SK-N-MC (cell line): ENCODE data around the gene SLC5A7.

Source experiments
- DNase-seq: peaks from one replicate; pipeline ENCODE4 v3.0.0-alpha.2; 2011; ENCODE audit warnings: low read depth, low spot score
- H3K27ac ChIP-seq: fragments of 200-600 bp; sonication (generic); 2 replicates; pipeline ENCODE4 v1.5.1; 2016; ENCODE audit warnings: mixed run types
- H3K36me3 ChIP-seq: fragments of 200-600 bp; sonication (generic); 2 replicates; pipeline ENCODE4 v1.6.1; 2017; ENCODE audit warnings: antibody characterized with exemption, low read length, mixed read lengths; ENCODE audit not compliant: insufficient read depth
- H3K4me3 ChIP-seq: fragments of 200-600 bp; sonication (generic); 2 replicates; pipeline ENCODE4 v1.5.1; 2016
- H3K9ac ChIP-seq: fragments of 200-600 bp; sonication (generic); 2 replicates; pipeline ENCODE4 v1.8.0; 2017; ENCODE audit warnings: mixed run types, mixed read lengths; ENCODE audit not compliant: insufficient read length
- H3K9me3 ChIP-seq: fragments of 200-600 bp; sonication (generic); 2 replicates; pipeline ENCODE4 v1.6.1; 2017; ENCODE audit warnings: low read depth, mild to moderate bottlenecking, antibody characterized with exemption, low read length, moderate library complexity, mixed read lengths
- EZH2 ChIP-seq: fragments of 200-600 bp; sonication (generic); IDR thresholded peaks from one replicate; pipeline ENCODE4 v1.6.1; 2017; ENCODE audit warnings: antibody characterized with exemption
- FOXP2 ChIP-seq: optimal IDR thresholded peaks from 2 replicates; pipeline ENCODE3; 2011; ENCODE audit warnings: mild to moderate bottlenecking, moderate library complexity; ENCODE audit not compliant: insufficient read depth; ENCODE audit errors: extremely low read length, control extremely low read depth
- POLR2AphosphoS5 ChIP-seq: IDR thresholded peaks from 2 replicates; pipeline ENCODE4 v1.6.1; 2012; ENCODE audit warnings: mild to moderate bottlenecking, low read depth, low read length, borderline replicate concordance

Gene SLC5A7

DNA sequence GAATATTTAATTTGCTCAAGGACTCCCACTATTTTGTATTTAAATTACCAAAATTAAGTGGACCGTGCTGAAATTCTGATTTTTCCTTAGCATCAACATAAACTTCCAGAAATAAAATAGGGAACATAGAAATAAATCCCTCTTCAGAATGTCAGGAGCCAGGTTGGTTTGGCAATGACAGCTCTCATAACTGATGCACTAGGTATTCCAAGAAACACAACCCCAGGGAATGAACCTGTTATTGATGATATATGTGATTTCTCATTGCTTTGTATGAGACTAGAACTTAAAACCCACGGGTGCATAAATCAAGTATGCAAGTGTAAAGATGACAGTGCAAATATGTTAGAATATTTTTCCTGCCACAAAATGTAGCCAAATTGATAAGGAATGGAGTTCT, 12.8 kb downstream of the SLC5A7 start:
- Histone ChIP-seq H3K36me3 (no peaks in the 10 kb centered on the region), H3K27ac (no peak overlapping the region), H3K4me3 (no peak overlapping the region), H3K9ac (no peak overlapping the region), H3K9me3 (no peaks in the 10 kb centered on the region)
- TF ChIP-seq EZH2 (no peak), FOXP2 (no peak), POLR2AphosphoS5 (no peak)
- no peak for DNase-seq

GRCh38 chr2:108010912-108011591, 24.7 kb downstream of the SLC5A7 start:
- Histone ChIP-seq H3K4me3 (no peak overlapping the region), H3K36me3 (no peaks in the 10 kb centered on the region), H3K27ac (no peak overlapping the region), H3K9me3 (no peaks in the 10 kb centered on the region), H3K9ac (no peak overlapping the region)
- TF ChIP-seq FOXP2 (no peak), EZH2 (no peak), POLR2AphosphoS5 (no peak)
- no peak for DNase-seq

- H3K36me3 ChIP-seq = no peaks in the 10 kb centered on the region
- no peak overlapping the region for H3K27ac ChIP-seq
- no peak for DNase-seq
- H3K9ac ChIP-seq = no peak overlapping the region
- no peak overlapping the region for H3K4me3 ChIP-seq
- TF ChIP-seq FOXP2 (no peak), EZH2 (no peak), POLR2AphosphoS5 (no peak)
- H3K9me3 ChIP-seq = no peaks in the 10 kb centered on the region
Measured at GRCh38 chr2:108013305-108013704, 27.0 kb downstream of the SLC5A7 start.

GRCh38 chr2:108022628-108023027, 36.3 kb downstream of the SLC5A7 start:
- Histone ChIP-seq H3K9me3 (no peaks in the 10 kb centered on the region), H3K36me3 (no peaks in the 10 kb centered on the region), H3K9ac (no peak overlapping the region), H3K4me3 (no peak overlapping the region), H3K27ac (no peak overlapping the region)
- no peak for TF ChIP-seq EZH2
- no peak for TF ChIP-seq POLR2AphosphoS5
- no peak for TF ChIP-seq FOXP2
- DNase-seq = no peak

GRCh38 chr2:108023776-108024175, 37.5 kb downstream of the SLC5A7 start:
- Histone ChIP-seq H3K36me3 (no peaks in the 10 kb centered on the region), H3K4me3 (no peak overlapping the region), H3K27ac (no peak overlapping the region), H3K9me3 (no peaks in the 10 kb centered on the region), H3K9ac (no peak overlapping the region)
- no peak for TF ChIP-seq EZH2
- no peak for TF ChIP-seq FOXP2
- TF ChIP-seq POLR2AphosphoS5 = no peak
- DNase-seq = no peak

DNA sequence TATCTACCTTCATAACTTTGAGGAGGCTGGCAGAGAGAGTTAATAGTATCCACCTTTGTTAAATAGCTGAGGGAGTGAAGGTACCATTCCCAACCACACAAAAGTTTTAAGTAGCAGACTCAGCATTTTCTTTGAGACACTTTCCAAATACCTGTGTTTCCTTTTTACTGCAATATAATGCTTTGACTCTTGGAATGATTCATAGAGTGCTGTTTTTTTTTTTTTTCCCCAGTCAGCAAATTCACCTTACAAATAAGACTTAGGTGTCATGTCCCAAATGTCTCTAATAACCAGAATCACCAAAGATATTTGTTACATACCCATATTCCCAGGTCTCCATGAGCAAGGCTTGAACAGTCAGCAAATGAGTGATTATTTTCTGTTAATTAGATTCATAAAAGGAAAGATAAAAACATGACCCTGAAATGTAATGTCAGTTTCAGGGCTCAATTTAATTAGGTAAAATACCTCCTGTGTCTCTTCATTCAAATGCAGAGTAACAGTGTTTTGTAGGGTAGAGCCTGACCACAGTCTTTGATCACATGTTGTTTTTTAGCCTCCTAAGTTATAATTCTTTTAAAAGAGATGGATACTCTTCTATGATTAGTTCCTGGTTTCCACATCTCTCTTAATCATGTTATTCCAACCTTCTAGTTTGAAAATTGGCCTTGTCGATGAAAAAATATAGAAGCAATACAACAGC, 39.9 kb downstream of the SLC5A7 start:
- H3K9me3 ChIP-seq = no peaks in the 10 kb centered on the region
- H3K36me3 ChIP-seq = no peaks in the 10 kb centered on the region
- no peak overlapping the region for H3K9ac ChIP-seq
- TF ChIP-seq POLR2AphosphoS5 = no peak
- TF ChIP-seq EZH2 = no peak
- TF ChIP-seq FOXP2 = no peak
- no peak overlapping the region for H3K4me3 ChIP-seq
- no peak overlapping the region for H3K27ac ChIP-seq
- no peak for DNase-seq

DNA sequence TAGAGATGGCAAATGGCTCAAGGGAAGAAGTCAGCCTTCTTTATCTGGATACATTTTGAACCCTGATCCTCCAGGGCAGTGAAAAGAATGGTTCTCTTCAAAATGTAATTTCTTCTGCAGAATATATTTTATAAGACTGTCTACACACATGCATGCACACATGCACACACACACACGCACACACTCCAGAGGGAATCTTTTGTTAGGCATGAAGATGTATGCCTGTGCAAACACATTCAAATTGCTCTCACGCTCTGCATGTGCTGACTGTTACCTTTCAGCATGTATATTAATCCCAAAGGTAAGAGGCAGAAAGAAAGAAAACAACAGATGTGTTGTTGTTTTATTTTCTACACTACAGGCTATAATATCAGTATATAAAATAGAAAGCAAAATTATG, 43.2 kb downstream of the SLC5A7 start:
- Histone ChIP-seq H3K9ac (no peak overlapping the region), H3K9me3 (no peaks in the 10 kb centered on the region), H3K27ac (no peak overlapping the region), H3K4me3 (no peak overlapping the region), H3K36me3 (no peaks in the 10 kb centered on the region)
- TF ChIP-seq EZH2 (no peak), FOXP2 (no peak), POLR2AphosphoS5 (no peak)
- no peak for DNase-seq

GRCh38 chr2:108029912-108030311, 43.6 kb downstream of the SLC5A7 start:
- TF ChIP-seq POLR2AphosphoS5 (no peak), EZH2 (no peak), FOXP2 (no peak)
- Histone ChIP-seq H3K9ac (no peak overlapping the region), H3K9me3 (no peaks in the 10 kb centered on the region), H3K4me3 (no peak overlapping the region), H3K36me3 (no peaks in the 10 kb centered on the region), H3K27ac (no peak overlapping the region)
- no peak for DNase-seq
